Keratinocyte (primary cell): ENCODE data around the gene NR2C1. TPM values are rescaled to one million over a fixed set of nuclear protein-coding genes. Genes with fewer than 3 reads are reported as not detected.

Experiments used
- DNase-seq: peaks from one replicate; pipeline ENCODE4 v3.0.0-alpha.2; 2011; ENCODE audit warnings: low read depth, missing footprints, low spot score
- FAIRE-seq: peaks from 2 replicates; lab custom pipeline; 2011; peaks lifted over from hg19 to GRCh38; lab: Jason Lieb, UNC
- H2AFZ ChIP-seq: 2 replicates; pipeline ENCODE4 v1.6.0; 2012; ENCODE audit warnings: low read length, control low read depth, inconsistent platforms; ENCODE audit not compliant: control insufficient read depth
- H3K27ac ChIP-seq: 2 replicates; pipeline ENCODE4 v1.5.1; 2011; ENCODE audit warnings: low read length; ENCODE audit not compliant: control insufficient read depth, insufficient read depth
- H3K27me3 ChIP-seq: 3 replicates; pipeline ENCODE4 v1.6.0; 2011; ENCODE audit warnings: low read length; ENCODE audit not compliant: control insufficient read depth, insufficient read depth; ENCODE audit errors: extremely low read depth
- H3K36me3 ChIP-seq, 2 experiments: 2 replicates in 1 of 2; 3 replicates in 1 of 2; pipeline ENCODE4 v1.5.1; 2011; ENCODE audit warnings: low read length in 2 of 2, mild to moderate bottlenecking in 1 of 2; ENCODE audit not compliant: control insufficient read depth in 2 of 2, insufficient read depth in 2 of 2; ENCODE audit errors: extremely low read depth in 1 of 2
- H3K4me1 ChIP-seq: 3 replicates; pipeline ENCODE4 v1.5.1; 2011; ENCODE audit warnings: low read length; ENCODE audit not compliant: control insufficient read depth, insufficient read depth; ENCODE audit errors: extremely low read depth
- H3K4me2 ChIP-seq: 3 replicates; pipeline ENCODE4 v1.6.0; 2011; ENCODE audit warnings: low read depth, low read length; ENCODE audit not compliant: control insufficient read depth, insufficient read depth; ENCODE audit errors: extremely low read depth
- H3K4me3 ChIP-seq, 3 experiments: fragments of 200-600 bp in 1 of 3; sonication (generic) in 1 of 3; 2 replicates in 2 of 3; 3 replicates in 1 of 3; pipeline ENCODE4 v1.5.1; 2011 to 2016; ENCODE audit warnings: low read length in 3 of 3, mild to moderate bottlenecking in 3 of 3, control low read depth in 2 of 3, inconsistent platforms in 1 of 3, low read depth in 1 of 3, mixed read lengths in 1 of 3, mixed run types in 1 of 3, moderate library complexity in 1 of 3; ENCODE audit not compliant: control insufficient read depth in 2 of 3, insufficient read depth in 2 of 3; ENCODE audit errors: extremely low read depth in 1 of 3
- H3K79me2 ChIP-seq: 2 replicates; pipeline ENCODE4 v1.6.0; 2012; ENCODE audit warnings: low read length; ENCODE audit not compliant: control insufficient read depth, insufficient read depth
- H3K9ac ChIP-seq: 3 replicates; pipeline ENCODE4 v1.6.0; 2011; ENCODE audit warnings: low read length; ENCODE audit not compliant: control insufficient read depth, insufficient read depth; ENCODE audit errors: extremely low read depth
- H3K9me1 ChIP-seq: 3 replicates; pipeline ENCODE4 v1.6.0; 2011; ENCODE audit warnings: low read length; ENCODE audit not compliant: control insufficient read depth, insufficient read depth; ENCODE audit errors: extremely low read depth
- H3K9me3 ChIP-seq: 2 replicates; pipeline ENCODE4 v1.5.1; 2012; ENCODE audit warnings: low read depth, low read length; ENCODE audit not compliant: control insufficient read depth
- H4K20me1 ChIP-seq: 3 replicates; pipeline ENCODE4 v1.6.0; 2011; ENCODE audit warnings: low read length; ENCODE audit not compliant: control insufficient read depth, insufficient read depth; ENCODE audit errors: extremely low read depth
- EZH2 ChIP-seq: IDR thresholded peaks from one replicate; pipeline ENCODE4 v1.6.1; 2012; ENCODE audit warnings: inconsistent platforms, mild to moderate bottlenecking, low read length, moderate library complexity
- dilution Hi-C: fragments of 300-500 bp; cut with MboI; formaldehyde crosslinking; loops from one replicate; pipeline ENCODE4 v1.7.0; 2020; ENCODE audit warnings: low sequenced_read_pairs; ENCODE audit not compliant: extremely low pct_ligation_motif_present
- polyA plus RNA-seq, 5 experiments: library from polyadenylated mRNA; depleted of rRNA in 3 of 5; stranded (reverse) in 3 of 5; stranded (forward) in 1 of 5; unstranded in 1 of 5; fragments of >200 nt; gene quantifications; 1 replicate in 1 of 5; 2 replicates in 3 of 5; 3 replicates in 1 of 5; pipeline versions ENCODE4 v1.2.1 to v1.2.3, GENCODE V29; 2011 to 2012; ENCODE audit warnings: missing spikeins in 2 of 5, low read depth in 1 of 5, low replicate concordance in 1 of 5
- TF ChIP-seq, protein P1 (sequence below), 3 experiments: IDR thresholded peaks in 1 of 3; conservative IDR thresholded peaks in 1 of 3; optimal IDR thresholded peaks in 1 of 3; 2 replicates in 2 of 3; 3 replicates in 1 of 3; pipeline versions ENCODE3 to v1.5.1; 2011; ENCODE audit warnings: low read length in 3 of 3, mild to moderate bottlenecking in 3 of 3, moderate library complexity in 2 of 3, control low read depth in 1 of 3, inconsistent platforms in 1 of 3; ENCODE audit not compliant: insufficient read depth in 2 of 3; ENCODE audit errors: extremely low read depth in 1 of 3

Gene NR2C1
- polyA plus RNA-seq, 1 donor (not counting 4 experiments of a cell fraction or from before 2014, with no cell fraction given): 32.0 TPM

GRCh38 chr12:95016120-95016519 is 57.3 kb downstream of the NR2C1 start:
- Histone ChIP-seq H3K27me3 (no peaks in the 10 kb centered on the region), H3K9me3 (no peaks in the 10 kb centered on the region), H3K4me1 (no peaks in the 10 kb centered on the region), H4K20me1 (no peaks in the 10 kb centered on the region), H3K4me3 (no peak overlapping the region), H2AFZ (no peak overlapping the region), H3K27ac (no peak overlapping the region), H3K36me3 (no peaks in the 10 kb centered on the region), H3K9me1 (no peaks in the 10 kb centered on the region), H3K9ac (no peak overlapping the region), H3K79me2 (no peaks in the 10 kb centered on the region), H3K4me2 (no peak overlapping the region)
- FAIRE-seq (no peak), DNase-seq (no peak)
- dilution Hi-C loops: no loop called here
- TF ChIP-seq, protein P1, sequence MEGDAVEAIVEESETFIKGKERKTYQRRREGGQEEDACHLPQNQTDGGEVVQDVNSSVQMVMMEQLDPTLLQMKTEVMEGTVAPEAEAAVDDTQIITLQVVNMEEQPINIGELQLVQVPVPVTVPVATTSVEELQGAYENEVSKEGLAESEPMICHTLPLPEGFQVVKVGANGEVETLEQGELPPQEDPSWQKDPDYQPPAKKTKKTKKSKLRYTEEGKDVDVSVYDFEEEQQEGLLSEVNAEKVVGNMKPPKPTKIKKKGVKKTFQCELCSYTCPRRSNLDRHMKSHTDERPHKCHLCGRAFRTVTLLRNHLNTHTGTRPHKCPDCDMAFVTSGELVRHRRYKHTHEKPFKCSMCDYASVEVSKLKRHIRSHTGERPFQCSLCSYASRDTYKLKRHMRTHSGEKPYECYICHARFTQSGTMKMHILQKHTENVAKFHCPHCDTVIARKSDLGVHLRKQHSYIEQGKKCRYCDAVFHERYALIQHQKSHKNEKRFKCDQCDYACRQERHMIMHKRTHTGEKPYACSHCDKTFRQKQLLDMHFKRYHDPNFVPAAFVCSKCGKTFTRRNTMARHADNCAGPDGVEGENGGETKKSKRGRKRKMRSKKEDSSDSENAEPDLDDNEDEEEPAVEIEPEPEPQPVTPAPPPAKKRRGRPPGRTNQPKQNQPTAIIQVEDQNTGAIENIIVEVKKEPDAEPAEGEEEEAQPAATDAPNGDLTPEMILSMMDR (optimal IDR thresholded peaks at IDR 0.05 in 1 of 3, IDR thresholded peaks at IDR 0.05 in 1 of 3, conservative IDR thresholded peaks at IDR 0.05 in 1 of 3; ENCODE audit: extremely low read depth in 1 of 3, insufficient read depth in 2 of 3, low read length in 3 of 3): no peak
- TF ChIP-seq EZH2: no peak

DNA sequence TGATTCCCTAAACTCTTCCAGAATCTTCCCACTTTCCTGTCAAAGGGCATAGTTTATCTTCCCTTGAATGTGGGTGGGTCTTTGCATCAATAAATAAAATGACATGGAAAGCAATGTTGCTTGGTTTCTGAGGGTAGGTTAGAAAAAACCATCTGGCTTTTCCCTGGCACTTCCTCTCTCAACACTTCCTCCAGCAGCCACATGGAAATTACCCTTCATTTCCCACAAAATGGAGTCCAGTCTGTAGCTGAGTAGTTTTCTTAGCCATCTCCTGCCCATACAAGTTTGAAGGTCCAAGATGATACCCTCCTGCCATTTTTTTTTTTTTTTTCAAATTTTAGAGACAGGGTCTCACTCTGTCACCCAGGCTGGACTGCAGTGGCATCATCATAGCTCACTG is 58.9 kb downstream of the NR2C1 start:
- Histone ChIP-seq H3K27me3 (no peaks in the 10 kb centered on the region), H3K4me2 (no peak overlapping the region), H3K27ac (no peak overlapping the region), H3K4me3 (no peak overlapping the region), H2AFZ (no peak overlapping the region), H3K4me1 (no peaks in the 10 kb centered on the region), H3K9me1 (no peaks in the 10 kb centered on the region), H3K79me2 (no peaks in the 10 kb centered on the region), H4K20me1 (no peaks in the 10 kb centered on the region), H3K9me3 (no peaks in the 10 kb centered on the region), H3K9ac (no peak overlapping the region), H3K36me3 (no peaks in the 10 kb centered on the region)
- DNase-seq (no peak), FAIRE-seq (no peak)
- no peak for TF ChIP-seq EZH2
- TF ChIP-seq, protein P1 (optimal IDR thresholded peaks at IDR 0.05 in 1 of 3, IDR thresholded peaks at IDR 0.05 in 1 of 3, conservative IDR thresholded peaks at IDR 0.05 in 1 of 3; ENCODE audit: extremely low read depth in 1 of 3, insufficient read depth in 2 of 3, low read length in 3 of 3): no peak
- dilution Hi-C loops: no loop called here
